DND-41 (cell line): Measurements from ENCODE around the gene CAP1.

Experiments used
- ATAC-seq: fragments of 200-7000 bp; cut with Tn5 transposase; 3 replicates; pipeline ENCODE4 v1.9.1; 2021; ENCODE audit warnings: low read depth; ENCODE audit not compliant: insufficient read depth
- DNase-seq: peaks from one replicate; pipeline ENCODE4 v3.0.0-alpha.2; 2020
- H2AFZ ChIP-seq: 2 replicates; pipeline ENCODE4 v1.6.0; 2012; ENCODE audit warnings: low read depth, low read length
- H3K27ac ChIP-seq: 2 replicates; pipeline ENCODE4 v1.5.1; 2012; ENCODE audit warnings: low read length, inconsistent platforms
- H3K27me3 ChIP-seq: fragments of 200-600 bp; sonication (generic); 2 replicates; pipeline ENCODE4 v1.6.0; 2012; ENCODE audit warnings: low read length, mild to moderate bottlenecking, inconsistent platforms; ENCODE audit not compliant: insufficient read depth, poor library complexity
- H3K36me3 ChIP-seq: 2 replicates; pipeline ENCODE4 v1.5.1; 2012; ENCODE audit warnings: low read length, inconsistent platforms; ENCODE audit not compliant: insufficient read depth
- H3K4me1 ChIP-seq: 2 replicates; pipeline ENCODE4 v1.5.1; 2012; ENCODE audit warnings: mild to moderate bottlenecking, low read length; ENCODE audit not compliant: insufficient read depth
- H3K4me2 ChIP-seq: 2 replicates; pipeline ENCODE4 v1.6.0; 2012; ENCODE audit warnings: mild to moderate bottlenecking, moderate library complexity, low read length, inconsistent platforms; ENCODE audit not compliant: insufficient read depth
- H3K4me3 ChIP-seq, 2 experiments: fragments of 200-600 bp in 1 of 2; shearing (Covaris generic) in 1 of 2; 2 replicates each; pipeline ENCODE4 v1.5.1; 2012 to 2016; ENCODE audit warnings: inconsistent platforms in 2 of 2, low read length in 2 of 2, mild to moderate bottlenecking in 2 of 2, low read depth in 1 of 2, moderate library complexity in 1 of 2
- H3K79me2 ChIP-seq: 2 replicates; pipeline ENCODE4 v1.6.0; 2012; ENCODE audit warnings: low read length, inconsistent platforms; ENCODE audit not compliant: insufficient read depth
- H3K9ac ChIP-seq: 2 replicates; pipeline ENCODE4 v1.6.0; 2012; ENCODE audit warnings: low read depth, mild to moderate bottlenecking, inconsistent platforms, low read length, moderate library complexity
- H3K9me3 ChIP-seq: 2 replicates; pipeline ENCODE4 v1.5.1; 2012; ENCODE audit warnings: low read length, moderate library complexity, mild to moderate bottlenecking, inconsistent platforms; ENCODE audit not compliant: insufficient read depth, severe bottlenecking
- H4K20me1 ChIP-seq: 2 replicates; pipeline ENCODE4 v1.6.0; 2012; ENCODE audit warnings: low read length; ENCODE audit not compliant: insufficient read depth
- CTCF ChIP-seq: IDR thresholded peaks from 2 replicates; pipeline ENCODE4 v1.5.1; 2012; ENCODE audit warnings: borderline replicate concordance, low read length, moderate library complexity, mild to moderate bottlenecking; ENCODE audit not compliant: poor library complexity, severe bottlenecking; ENCODE audit errors: extremely low read depth
- EZH2 ChIP-seq: IDR thresholded peaks from 3 replicates; pipeline ENCODE4 v1.6.1; 2012; ENCODE audit warnings: borderline replicate concordance, low read depth, mild to moderate bottlenecking, moderate library complexity, low read length, inconsistent platforms; ENCODE audit not compliant: severe bottlenecking

CAP1 gene

GRCh38 chr1:40039245-40039756 lies 1.2 kb upstream of the CAP1 start:
- ATAC-seq (no peak), DNase-seq (no peak)
- Histone ChIP-seq H3K36me3 (peaks cover 10% of the 10 kb centered on the region), H3K4me1 (peaks cover 55% of the 10 kb centered on the region), H4K20me1 (peaks cover 14% of the 10 kb centered on the region; the same call in 1 of the 2 replicates), H3K4me3 (peak overlapping the region; percentile 80 to 99), H3K79me2 (peaks cover 47% of the 10 kb centered on the region), H3K27ac (peak overlapping the region; percentile 96), H3K4me2 (peak overlapping the region; percentile 95), H3K9me3 (no peaks in the 10 kb centered on the region), H3K9ac (peak overlapping the region; percentile 97), H3K27me3 (no peaks in the 10 kb centered on the region), H2AFZ (peak overlapping the region; percentile 97)
- TF ChIP-seq CTCF, result peak; percentile 38
- TF ChIP-seq EZH2, result no peak

GRCh38 chr1:40039757-40040510 lies 595 bp upstream of the CAP1 start:
- Histone ChIP-seq H2AFZ (peak overlapping the region; percentile 97), H3K4me2 (peak overlapping the region; percentile 95)

GRCh38 chr1:40041466-40041838 lies 923 bp downstream of the CAP1 start:
- H3K9me3 ChIP-seq, result no peaks in the 10 kb centered on the region

More at GRCh38 chr1:40039757-40040510, 595 bp upstream of the CAP1 start:
- H3K4me3 ChIP-seq, result peak overlapping the region; percentile 80 to 99
- peaks cover 49% of the 10 kb centered on the region for H3K4me1 ChIP-seq
- peak overlapping the region; percentile 96 for H3K27ac ChIP-seq
- H3K79me2 ChIP-seq, result peaks cover 53% of the 10 kb centered on the region
- peak overlapping the region; percentile 97 for H3K9ac ChIP-seq
- ATAC-seq (peak; percentile 41), DNase-seq (peak; percentile 71)
- H3K27me3 ChIP-seq, result no peaks in the 10 kb centered on the region
- TF ChIP-seq CTCF (no peak), EZH2 (no peak)
- peaks cover 12% of the 10 kb centered on the region for H3K36me3 ChIP-seq
- peaks cover 14% of the 10 kb centered on the region; the same call in 1 of the 2 replicates for H4K20me1 ChIP-seq
- H3K9me3 ChIP-seq, result no peaks in the 10 kb centered on the region

More at GRCh38 chr1:40041466-40041838, 923 bp downstream of the CAP1 start:
- peak overlapping the region; percentile 80 to 99 for H3K4me3 ChIP-seq
- DNase-seq (no peak), ATAC-seq (no peak)
- H3K9ac ChIP-seq, result peak overlapping the region; percentile 97
- TF ChIP-seq CTCF (no peak), EZH2 (no peak)
- no peaks in the 10 kb centered on the region for H3K27me3 ChIP-seq
- H3K36me3 ChIP-seq, result peaks cover 15% of the 10 kb centered on the region
- peak overlapping the region; percentile 83 for H3K4me2 ChIP-seq
- H3K4me1 ChIP-seq, result peaks cover 41% of the 10 kb centered on the region
- H2AFZ ChIP-seq, result 0 out of 2 replicates have a peak overlapping the region, but pooled peaks have one; percentile 80
- peaks cover 68% of the 10 kb centered on the region for H3K79me2 ChIP-seq
- H4K20me1 ChIP-seq, result peaks cover 27% of the 10 kb centered on the region; the same call in 1 of the 2 replicates
- peak overlapping the region; percentile 82 for H3K27ac ChIP-seq
